Right kidney (tissue), 9 donors: Measurements from ENCODE around the gene PP2D1.
"Not testable (repeated sequence)": the region's sequence is repeated elsewhere in the genome, so short reads cannot be mapped to it uniquely, and the experiment has no call there.

Experiments
- DNase-seq: peaks from one replicate; pipeline ENCODE4 v3.0.0-alpha.2; 2016
- long read RNA-seq, 8 donors: transcript quantifications; one replicate each; lab custom pipeline, GENCODE V29; 2026

The PP2D1 gene, protein sequence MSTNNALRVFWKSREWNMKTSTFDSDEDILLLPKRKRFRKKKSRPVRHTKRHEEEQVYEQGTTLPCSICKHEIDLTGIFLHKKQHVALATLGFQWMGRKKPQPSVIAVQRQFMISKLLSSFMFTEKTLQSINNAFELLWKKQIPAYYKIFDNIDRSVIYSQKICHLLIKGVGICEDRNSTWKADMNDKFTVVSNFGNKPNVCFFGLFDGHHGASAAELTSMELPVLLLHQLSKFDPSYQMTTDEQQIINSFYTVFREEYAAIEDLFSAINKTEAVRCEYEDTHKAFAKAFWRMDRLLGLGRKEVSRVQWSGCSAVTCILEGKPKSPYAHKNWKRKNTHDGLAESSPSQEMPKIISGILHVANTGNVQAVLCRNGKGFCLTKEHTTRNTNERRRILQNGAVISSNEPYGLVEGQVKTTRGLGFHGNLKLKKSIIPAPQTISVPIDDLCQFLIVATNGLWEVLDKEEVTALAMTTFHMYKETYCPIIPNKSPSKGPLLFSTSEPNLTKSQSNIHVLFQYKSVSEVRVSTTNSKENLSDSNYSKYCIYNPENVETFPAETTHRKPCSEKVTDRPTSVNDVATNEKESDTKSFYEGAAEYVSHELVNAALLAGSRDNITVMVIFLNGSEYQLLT
- long read RNA-seq, donor 1, partial matches to known transcripts, result 33 of 33 reads
- long read RNA-seq, donor 1, other reads (novel, unspliced or antisense), result 0 of 33 reads
- long read RNA-seq, donor 2, partial matches to known transcripts, result 6 of 23 reads
- long read RNA-seq, donor 2, other reads (novel, unspliced or antisense), result 17 of 23 reads
- long read RNA-seq, donor 3, result 0 reads
- long read RNA-seq, donor 4, result 0 reads
- long read RNA-seq, donor 5, partial matches to known transcripts, result 148 of 171 reads
- long read RNA-seq, donor 5, other reads (novel, unspliced or antisense), result 23 of 171 reads
- long read RNA-seq, donor 6, result 0 reads
- long read RNA-seq, donor 7, result 0 reads
- long read RNA-seq, donor 8, result 0 reads

DNA sequence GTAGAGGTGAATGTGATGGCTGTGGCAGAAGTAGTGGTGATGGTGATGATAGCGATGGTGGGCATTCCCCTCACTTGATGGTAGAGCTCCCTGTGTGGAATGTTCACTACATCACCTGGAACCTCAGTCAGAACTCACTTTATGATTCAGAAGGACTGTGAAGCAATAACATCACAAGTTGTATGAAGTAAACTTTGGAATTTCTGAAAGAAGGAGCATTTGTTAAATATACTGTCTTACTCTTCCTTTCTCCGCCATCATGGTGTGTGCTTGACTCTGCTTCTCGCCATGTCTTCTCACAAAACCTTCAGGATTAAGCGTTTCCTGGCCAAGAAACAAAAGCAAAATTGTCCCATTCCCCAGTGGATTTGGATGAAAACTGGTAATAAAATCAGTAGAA is at the start of gene PP2D1:
Gene PP2D1, minus strand, starts transcription at position 101 of the 400 bp plus-strand sequence. CDS start 192 bp downstream, outside the sequence.
- no peak for DNase-seq

DNA sequence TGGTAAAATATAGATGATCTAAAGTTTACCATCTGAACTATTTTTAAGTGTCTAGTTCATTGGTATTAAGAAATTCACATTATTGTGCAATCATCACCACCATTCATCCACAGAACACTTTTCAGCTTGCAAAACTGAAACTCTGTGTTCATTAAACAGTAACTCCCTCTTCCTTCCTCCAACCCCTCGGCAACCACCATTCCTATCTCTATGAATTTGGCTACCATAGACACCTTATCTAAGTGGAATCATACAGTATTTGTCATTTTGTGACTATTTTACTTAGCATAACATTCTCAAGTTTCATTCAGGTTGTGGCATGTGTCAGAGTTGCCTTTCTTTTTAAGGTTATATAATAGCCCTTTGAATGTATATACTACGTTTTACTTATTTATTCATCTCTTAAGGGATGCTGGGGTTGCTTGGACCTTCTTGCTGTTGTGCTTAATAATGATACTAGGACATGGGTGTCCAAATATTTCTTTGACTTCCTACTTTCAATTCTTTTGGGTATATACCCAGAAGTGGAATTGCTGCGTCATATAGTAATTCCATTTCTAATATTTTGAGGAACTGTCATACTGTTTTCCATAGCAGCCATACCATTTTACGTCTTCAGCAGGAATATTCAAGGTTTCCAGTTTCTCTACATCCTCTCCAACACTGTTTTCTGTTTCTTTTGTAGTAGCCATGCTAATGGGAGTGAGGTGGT is 49.1 kb upstream of the PP2D1 start:
- no peak for DNase-seq

DNA sequence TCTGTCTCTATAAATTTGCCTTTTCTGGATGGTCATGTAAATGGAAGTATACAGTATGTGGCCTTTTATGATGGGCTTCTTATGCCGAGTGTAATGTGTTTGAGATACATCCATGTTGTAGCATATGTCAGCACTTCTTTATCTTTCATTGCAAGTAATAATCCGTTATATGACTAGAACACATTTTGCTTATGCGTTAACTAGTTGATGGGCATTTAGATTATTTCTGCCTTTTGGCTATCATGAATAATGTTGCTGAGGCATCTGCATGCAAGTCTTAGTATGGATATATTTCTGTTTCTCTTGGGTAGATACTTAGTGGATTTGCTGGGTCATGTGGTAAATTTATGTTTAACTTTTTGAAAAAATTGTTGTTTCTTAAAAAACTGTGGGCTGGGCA is 47.9 kb upstream of the PP2D1 start:
- no peak for DNase-seq

DNA sequence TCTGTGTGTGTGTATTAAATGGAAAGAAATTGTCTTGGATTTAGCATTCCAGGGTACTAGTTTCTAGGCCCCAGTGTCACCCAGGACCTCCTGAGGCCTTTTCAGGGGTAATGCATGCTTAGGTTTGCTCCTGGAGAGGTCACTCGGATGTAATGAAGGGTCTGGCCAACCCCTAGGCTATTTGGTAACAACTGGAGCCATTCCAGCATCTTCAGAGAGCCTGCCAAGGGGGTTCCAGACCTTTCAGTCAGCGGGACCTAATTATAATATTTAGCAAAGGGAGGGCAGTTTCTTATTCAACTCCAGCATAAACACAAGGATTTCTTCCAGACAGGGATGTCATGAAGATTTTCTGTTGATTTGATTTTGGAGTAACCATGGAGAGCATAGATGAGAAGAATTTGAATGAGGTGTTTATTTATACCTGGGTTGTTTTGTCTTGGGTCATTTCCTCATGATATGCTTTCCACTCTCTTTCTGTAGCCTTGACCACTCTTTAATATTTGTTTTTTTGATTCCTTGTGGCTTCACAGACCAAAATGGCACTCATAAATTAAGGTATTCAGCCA is 45.6 kb upstream of the PP2D1 start:
- DNase-seq, result no peak

DNA sequence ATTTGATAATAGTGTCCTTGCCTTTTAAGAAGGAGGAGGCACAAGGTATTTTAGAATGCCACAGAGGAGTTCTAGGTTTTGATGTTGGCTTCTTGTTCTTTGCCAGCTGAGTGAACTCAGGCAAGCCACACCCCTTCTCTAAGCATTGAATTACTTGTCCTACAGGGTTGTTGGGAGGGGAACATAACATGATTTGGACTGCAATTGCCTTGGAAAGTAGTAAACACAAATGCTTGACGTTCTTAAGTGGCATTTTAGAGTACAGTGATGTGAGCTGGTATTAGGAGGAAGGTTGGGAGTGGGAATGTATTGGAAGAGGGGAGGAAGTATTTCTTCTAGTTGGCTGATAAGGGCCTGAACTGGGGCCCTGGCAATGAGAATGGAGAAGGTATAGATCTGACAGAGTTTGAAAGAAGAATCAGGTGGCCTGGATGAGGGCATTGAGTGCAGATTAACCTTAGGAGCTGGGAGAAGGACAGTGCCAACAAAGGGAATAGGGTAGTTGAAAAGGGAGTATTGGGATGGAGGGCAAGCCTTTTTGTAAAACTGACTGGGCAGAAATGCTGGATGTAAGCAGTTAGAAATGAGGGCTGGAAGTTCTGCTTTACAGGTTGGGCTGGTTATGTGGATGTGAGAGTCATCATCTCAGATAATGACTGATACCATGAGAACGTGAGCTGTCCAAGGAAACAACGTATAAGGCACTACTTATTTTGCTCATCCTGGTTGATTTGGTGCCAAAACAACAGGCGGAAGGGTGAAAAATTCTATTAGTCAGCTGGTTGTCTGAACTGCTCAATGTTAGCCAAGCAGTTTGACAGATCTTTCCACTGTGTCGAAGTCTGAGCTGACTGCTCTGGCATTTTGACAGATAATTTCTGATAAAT is 44.9 kb upstream of the PP2D1 start:
- no peak for DNase-seq

DNA sequence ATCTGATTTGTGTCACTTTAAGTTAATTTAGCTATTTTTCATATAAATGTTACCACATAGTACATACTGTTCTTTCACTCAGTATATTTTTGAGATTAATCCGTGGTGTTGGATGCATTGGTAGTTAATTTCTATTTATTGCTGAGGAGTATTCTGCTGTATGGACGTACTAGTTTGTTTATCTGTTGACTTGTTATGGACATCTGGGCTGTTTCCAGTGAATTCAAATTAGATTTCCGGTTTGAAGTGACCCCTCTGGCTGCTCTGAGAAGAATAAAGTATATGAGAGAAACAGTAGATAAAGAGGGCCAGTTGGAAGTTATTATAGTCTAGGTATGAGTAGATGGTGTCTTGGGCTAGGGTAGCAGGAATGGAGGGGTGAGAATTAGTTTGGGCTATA is 43.8 kb upstream of the PP2D1 start:
- DNase-seq, result no peak

DNA sequence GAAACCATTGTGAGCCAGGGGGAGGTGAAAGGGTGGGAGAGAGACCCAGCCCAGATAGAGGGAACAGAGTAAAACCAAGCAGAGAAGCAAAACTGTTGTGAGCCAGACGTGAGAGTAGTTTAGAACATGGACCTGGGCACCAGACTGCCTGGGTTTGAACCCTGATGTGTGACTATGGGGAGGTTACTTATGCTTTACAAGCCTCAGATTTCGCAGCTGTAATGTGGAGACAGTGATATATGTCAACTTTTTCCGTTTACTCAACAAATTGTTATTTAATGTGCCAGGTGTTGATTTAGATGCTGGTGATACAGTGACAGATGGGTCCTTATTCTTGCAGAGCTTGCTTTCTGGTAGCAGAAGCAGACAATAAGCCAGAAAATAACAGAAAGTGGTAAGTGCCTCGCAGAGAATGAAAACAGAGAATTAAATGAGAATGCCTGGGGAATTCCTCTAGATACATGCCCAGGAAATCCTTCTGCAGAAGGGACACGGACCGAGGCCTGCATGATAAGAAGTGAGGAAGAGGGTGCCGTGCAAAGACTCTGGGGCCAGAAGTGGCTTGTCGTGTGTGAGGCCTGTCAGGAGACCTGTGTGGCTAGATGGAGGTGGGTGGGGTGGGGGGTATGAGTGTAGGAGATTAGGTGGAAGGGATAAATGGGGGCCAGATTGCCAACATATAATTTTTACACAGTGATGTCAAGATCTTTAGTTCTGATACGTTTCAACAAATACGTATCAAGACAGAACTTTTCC is 43.1 kb upstream of the PP2D1 start:
- DNase-seq, result no peak

DNA sequence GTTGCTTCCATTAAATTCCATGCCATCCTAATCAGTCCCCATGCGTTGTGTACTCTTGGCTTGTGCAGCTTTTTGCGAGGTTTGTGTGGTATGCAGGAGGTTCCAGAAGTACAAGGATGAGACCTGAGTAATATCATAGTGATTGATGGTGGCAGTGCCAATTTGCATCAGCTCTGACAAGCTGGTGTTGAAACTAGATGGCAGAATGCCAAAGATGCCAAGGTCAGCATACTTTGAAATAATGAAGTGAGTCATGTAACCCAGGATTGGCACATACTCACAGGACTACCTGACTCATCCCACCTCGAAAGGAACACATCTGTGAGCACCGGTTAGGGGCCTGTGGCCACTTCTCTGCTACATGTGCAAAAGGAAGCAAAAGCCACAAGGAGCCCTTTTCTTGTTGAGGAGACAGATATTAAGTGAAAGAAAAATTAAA is 42.5 kb upstream of the PP2D1 start:
- DNase-seq, result no peak

DNA sequence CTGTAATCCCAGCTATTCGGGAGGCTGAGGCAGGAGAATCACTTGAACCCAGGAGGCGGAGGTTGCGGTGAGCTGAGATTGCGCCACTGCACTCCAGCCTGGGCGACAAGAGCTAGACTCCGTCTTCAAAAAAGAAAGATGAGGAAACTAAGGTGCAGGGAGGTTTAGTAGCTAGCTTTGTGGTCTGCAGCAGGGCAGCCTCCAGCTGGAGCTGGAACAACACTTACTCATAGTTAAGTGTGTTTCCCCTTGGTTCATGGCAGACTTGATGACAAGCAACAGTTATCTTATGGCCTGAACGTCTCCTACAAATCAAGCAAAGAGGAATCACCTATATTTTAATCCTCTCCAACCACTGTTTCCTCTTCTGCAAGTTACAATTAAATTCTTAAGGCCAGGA is 40.8 kb upstream of the PP2D1 start:
- no peak for DNase-seq

DNA sequence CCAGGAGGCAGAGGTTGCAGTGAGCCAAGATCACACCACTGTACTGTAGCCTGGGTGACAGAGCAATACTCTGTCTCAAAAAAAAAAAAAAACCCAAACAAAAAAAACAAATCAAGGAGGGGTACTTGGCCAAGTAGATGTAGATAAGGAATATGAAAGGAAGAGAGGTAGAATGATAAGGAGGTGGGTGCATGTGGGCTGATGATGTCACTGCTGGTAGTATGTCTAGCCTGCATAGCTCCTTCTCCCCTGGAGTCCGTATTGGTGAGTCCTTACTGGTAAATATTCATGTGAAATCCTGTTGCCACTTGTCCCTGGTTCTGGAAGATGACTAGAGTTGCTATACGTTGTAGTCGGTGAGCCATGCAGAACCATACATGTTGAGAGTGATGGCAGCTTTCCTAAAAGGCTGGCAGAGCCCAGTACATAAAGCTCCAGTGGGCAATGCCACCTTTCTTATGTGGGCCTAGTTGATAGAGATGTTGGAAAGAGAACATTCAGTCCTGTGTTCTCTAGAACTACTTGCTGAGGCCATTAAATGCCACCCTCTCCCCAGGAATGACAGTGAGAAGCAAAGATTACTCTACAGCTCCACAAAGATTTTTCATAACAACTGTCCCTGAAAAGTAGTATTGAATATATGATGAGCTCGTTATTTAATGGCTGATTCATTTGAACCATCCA is 39.2 kb upstream of the PP2D1 start:
- no peak for DNase-seq

DNA sequence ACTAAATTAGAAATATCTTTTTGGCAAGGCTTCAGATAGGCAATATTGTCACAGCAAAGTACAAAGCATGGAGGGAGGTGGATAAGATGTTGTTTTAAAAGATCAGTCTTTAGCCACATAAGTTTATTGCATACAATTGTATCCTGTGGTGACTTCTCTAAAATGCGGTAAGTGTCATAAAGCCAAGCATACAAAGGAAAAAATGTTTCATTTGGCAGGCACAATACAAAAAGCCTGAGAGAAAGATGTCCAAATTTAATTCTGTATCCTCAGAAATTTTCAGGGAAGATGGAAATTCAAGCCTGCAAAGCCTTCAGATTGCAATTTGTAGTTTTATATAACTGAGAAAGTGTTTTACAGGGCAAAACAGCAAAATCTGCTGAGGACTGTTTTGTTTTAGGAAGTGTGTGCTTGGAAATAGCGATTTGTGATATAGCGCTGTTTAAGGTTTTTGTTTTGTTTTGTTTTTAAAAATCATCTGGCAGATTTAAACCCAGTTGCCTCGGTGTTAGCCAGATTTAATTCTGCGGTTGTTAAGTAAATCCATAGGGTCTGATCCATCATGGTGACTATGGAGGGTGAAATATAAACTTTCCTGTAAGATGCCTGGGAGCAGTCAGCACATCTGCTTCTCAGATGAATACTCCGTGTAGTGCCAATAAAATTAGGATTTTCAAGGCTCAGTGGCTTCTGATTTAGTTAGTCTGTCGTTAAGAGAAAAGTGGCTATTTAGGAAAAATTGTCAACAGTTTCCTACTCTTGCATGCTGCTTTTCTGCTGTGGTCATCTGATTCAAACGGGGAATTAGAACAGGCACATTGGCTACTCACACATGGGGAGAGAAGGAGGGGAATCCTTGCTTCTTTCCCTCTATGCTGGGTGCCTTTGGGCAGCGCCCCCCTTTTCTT is 36.2 kb upstream of the PP2D1 start:
- peak; percentile 30 for DNase-seq

DNA sequence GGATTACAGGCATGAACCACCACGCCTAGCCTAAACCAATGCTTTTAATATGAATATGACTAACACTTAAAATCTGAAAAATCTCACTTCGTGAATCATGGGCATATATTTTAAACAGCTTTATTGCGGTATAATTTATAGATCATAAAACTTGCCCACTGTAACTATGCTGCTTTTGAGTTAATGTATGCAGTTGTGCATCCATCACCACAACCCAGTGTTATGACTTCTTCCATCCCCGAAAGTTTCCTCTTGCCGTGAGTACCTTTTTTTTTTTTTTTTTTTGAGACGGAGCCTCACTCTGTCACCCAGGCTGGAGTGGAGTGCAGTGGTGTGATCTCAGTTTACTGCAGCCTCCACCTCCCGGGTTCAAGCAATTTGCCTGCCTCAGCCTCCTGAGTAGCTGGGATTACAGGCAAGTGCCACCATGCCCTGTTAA is 35.3 kb upstream of the PP2D1 start:
- no peak for DNase-seq

DNA sequence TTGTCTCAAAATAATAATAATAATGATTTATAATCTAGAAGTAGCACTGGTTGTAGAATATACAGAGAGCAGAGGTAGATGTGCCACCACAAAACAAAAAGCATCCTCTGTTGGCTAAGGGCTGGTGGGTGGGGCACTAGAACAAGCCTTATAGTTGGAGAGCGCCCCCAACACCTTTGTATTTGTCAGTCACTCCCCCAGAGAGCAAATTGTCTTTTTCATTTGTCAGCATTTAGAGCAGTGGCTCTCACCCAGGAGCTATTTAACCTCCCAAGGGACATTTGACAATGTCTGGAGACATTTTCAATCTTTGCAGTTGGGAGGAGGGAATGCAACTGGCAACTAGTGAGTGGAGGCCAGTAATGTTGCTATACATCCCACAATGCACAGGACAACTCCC is 34.5 kb upstream of the PP2D1 start:
- no peak for DNase-seq

DNA sequence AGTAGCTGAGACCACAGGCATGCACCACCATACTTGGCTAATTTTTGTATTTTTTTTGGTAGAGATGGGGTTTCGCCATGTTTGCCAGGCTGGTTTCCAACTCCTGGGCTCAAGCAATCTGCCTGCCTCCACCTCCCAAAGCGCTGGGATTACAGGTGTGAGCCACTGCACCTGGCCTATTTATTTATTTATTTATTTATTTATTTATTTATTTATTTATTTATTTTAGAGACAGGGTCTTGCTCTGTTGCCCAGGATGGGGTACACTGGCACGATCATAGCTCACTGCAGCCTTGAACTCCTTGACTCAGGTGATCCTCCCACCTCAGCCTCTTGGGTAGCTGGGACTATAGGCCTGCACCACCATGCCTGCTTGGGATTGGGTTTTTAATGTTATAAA is 33.1 kb upstream of the PP2D1 start:
- DNase-seq, result not testable (repeated sequence)

DNA sequence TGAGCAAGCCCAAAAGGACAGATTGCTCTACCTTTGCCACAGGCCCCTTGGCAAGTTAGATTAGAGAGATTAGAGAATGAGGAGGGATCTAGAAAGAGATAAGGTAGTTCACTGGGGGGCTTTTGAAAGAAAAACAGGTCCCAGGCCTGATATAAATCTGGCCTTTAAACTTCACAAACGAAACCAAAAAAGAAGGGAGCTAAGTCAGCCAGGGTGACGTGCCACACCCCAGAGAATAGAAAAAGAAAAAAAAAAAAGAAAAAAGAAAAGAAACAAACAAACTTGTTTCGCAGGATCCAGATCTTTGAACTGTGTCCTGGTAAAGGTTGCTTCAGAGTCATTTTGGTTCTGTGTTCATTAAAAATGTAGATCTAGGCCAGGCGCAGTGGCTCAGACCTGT is 31.8 kb upstream of the PP2D1 start:
- no peak for DNase-seq

DNA sequence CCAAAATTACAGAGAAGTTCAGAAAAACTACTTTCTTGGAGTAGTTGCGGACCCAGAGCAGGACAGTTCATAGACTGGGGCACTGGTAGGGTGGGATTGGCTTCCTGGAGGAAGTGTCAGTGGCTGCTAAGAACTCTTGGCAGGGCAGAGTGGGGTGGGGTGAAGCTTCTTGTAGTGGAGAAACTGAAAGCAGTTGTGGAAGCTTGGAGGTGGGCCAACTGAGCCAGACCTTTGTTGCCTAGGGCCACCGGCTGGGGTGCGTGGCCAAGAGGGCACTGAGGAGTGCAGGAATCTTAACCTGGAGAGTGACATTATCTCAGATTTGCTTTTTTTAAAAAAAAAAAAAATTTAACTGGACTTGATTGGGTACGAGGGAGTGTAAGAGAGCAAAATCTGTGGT is 31.3 kb upstream of the PP2D1 start:
- DNase-seq, result no peak

DNA sequence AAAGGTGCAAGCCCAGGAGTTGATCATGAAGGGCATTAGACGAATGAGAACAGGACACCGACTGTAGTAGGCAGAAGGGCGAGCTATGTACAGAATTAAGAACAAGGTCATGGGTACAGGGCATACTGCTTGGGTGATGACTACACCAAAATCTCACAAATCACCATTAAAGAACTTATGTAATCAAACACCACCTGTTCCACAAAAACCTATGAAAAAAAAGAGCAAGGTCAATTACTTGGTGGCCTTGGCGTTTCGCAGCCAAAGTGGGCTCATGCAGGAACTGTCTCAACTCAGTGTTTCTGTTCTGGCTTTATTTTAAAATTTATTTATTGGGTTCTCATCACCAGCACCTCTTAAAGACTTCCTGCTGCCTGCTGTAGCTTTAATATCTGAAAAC is 30.3 kb upstream of the PP2D1 start:
- DNase-seq, result no peak

DNA sequence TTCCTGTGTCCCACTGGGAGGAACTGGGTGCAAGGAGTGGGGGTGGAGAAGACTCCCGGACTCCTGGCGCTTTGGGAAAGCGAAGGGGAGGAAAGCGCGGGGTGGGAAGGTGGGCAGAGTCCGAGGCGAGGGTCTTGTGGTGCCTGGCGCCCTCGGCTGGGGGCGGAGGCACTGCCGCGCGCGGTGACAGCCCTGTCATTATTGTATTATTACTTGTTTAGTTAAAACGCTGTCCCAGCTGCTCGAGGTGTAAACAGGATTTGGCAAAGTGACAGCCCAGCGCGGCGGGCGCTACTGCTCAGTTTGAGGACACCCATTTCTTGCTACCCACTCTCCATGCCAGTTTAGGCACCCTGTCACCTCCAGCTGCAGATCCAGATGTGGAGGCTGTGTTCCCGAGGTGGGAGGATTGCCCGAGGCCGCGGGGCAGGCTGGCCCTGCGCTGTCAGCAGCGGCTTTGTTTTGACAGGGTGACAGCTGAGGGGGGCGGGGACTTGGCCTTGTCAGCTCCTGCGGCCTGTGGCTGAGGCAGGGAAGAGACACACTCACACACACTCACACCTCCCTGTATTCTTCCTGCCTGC is 29.2 kb upstream of the PP2D1 start:
- DNase-seq, result peak; percentile 83
